Measurements from ENCODE around the gene SCAMP5. TPM values are rescaled to one million over a fixed set of nuclear protein-coding genes. Genes with fewer than 3 reads are reported as not detected.

The SCAMP5 gene
- total and polyA plus RNA-seq, 7 experiments from 2014 or later: 0.06 to 9.5 (median 0.51) TPM

GRCh38 chr15:75063338-75063737 is 68.0 kb downstream of the SCAMP5 start:
- Mint-ChIP-seq H3K4me3 (no peak overlapping the region), H3K36me3 (peaks cover 0 to 46% (median 0%) of the 10 kb centered on the region in 5 donors), H3K4me1 (peaks cover 14 to 69% (median 26%) of the 10 kb centered on the region in 7 donors), H3K27me3 (no peaks in the 10 kb centered on the region), H3K9me3 (peaks cover 0 to 12% (median 0%) of the 10 kb centered on the region in 11 donors), H3K27ac (no peak overlapping the region)
- ATAC-seq (no peak), DNase-seq (no peak)
- Histone ChIP-seq H3K27me3 (ENCODE audit: control insufficient read depth in 2 of 2, insufficient read depth in 2 of 2, low read length in 2 of 2) (no peaks in the 10 kb centered on the region), H3K4me1 (ENCODE audit: control insufficient read depth in 2 of 2, insufficient read depth in 2 of 2, low read length in 2 of 2) (peaks cover 12 to 24% of the 10 kb centered on the region in 2 donors), H3K27ac (ENCODE audit: low read depth, low read length) (no peak overlapping the region), H3K36me3 (ENCODE audit: control insufficient read depth in 2 of 3, insufficient read depth in 3 of 3, low read length in 3 of 3) (no peaks in the 10 kb centered on the region), H3K4me3 (ENCODE audit: low read length) (no peak overlapping the region), H3K9me3 (ENCODE audit: control insufficient read depth in 2 of 3, low read length in 3 of 3) (no peaks in the 10 kb centered on the region)
- CTCF ChIA-PET: no interaction called here
- POLR2A ChIA-PET: no interaction called here
- intact Hi-C loops (cut with micrococcal nuclease): no loop called here

GRCh38 chr15:75063889-75064288 is 68.5 kb downstream of the SCAMP5 start:
- Histone ChIP-seq H3K4me3 (ENCODE audit: low read length) (no peak overlapping the region), H3K27me3 (ENCODE audit: control insufficient read depth in 2 of 2, insufficient read depth in 2 of 2, low read length in 2 of 2) (no peaks in the 10 kb centered on the region), H3K9me3 (ENCODE audit: control insufficient read depth in 2 of 3, low read length in 3 of 3) (no peaks in the 10 kb centered on the region), H3K27ac (ENCODE audit: low read depth, low read length) (no peak overlapping the region), H3K36me3 (ENCODE audit: control insufficient read depth in 2 of 3, insufficient read depth in 3 of 3, low read length in 3 of 3) (no peaks in the 10 kb centered on the region), H3K4me1 (ENCODE audit: control insufficient read depth in 2 of 2, insufficient read depth in 2 of 2, low read length in 2 of 2) (peaks cover 12 to 24% of the 10 kb centered on the region in 2 donors)
- no peak for ATAC-seq
- CTCF ChIA-PET: no interaction called here
- Mint-ChIP-seq H3K27me3 (no peaks in the 10 kb centered on the region), H3K4me1 (peaks cover 14 to 71% (median 26%) of the 10 kb centered on the region in 7 donors), H3K9me3 (peaks cover 0 to 14% (median 0%) of the 10 kb centered on the region in 11 donors), H3K27ac (no peak overlapping the region), H3K4me3 (peak overlapping the region in 1 of 10 donors; percentile 24), H3K36me3 (peaks cover 0 to 50% (median 0%) of the 10 kb centered on the region in 5 donors)
- no peak for DNase-seq
- POLR2A ChIA-PET: no interaction called here
- intact Hi-C loops (cut with micrococcal nuclease): no loop called here

GRCh38 chr15:75064846-75065245 is 69.5 kb downstream of the SCAMP5 start:
- H3K27me3 ChIP-seq (ENCODE audit: control insufficient read depth in 2 of 2, insufficient read depth in 2 of 2, low read length in 2 of 2): no peaks in the 10 kb centered on the region
- H3K36me3 Mint-ChIP-seq: peaks cover 0 to 53% (median 0%) of the 10 kb centered on the region in 5 donors
- H3K27ac ChIP-seq (ENCODE audit: low read depth, low read length): no peak overlapping the region
- H3K27ac Mint-ChIP-seq: peak overlapping the region in 1 of 9 donors; percentile 97
- DNase-seq: no peak
- ATAC-seq: no peak
- peaks cover 0 to 14% (median 0%) of the 10 kb centered on the region in 11 donors for H3K9me3 Mint-ChIP-seq
- H3K27me3 Mint-ChIP-seq: peaks cover 0 to 4% (median 0%) of the 10 kb centered on the region in 5 donors
- peak overlapping the region in 1 of 10 donors; percentile 41 for H3K4me3 Mint-ChIP-seq
- ChIA-PET CTCF (interaction anchor here (0.6 kb wide), 1 partner anchor 23 kb away, joined by 3 read pairs; no protein-coding TSS in a partner anchor), POLR2A (no interaction called here)
- H3K9me3 ChIP-seq (ENCODE audit: control insufficient read depth in 2 of 3, low read length in 3 of 3): no peaks in the 10 kb centered on the region
- intact Hi-C loops (cut with micrococcal nuclease): no loop called here
- no peak overlapping the region for H3K4me3 ChIP-seq (ENCODE audit: low read length)
- H3K36me3 ChIP-seq (ENCODE audit: control insufficient read depth in 2 of 3, insufficient read depth in 3 of 3, low read length in 3 of 3): no peaks in the 10 kb centered on the region
- peaks cover 19 to 80% (median 26%) of the 10 kb centered on the region in 7 donors for H3K4me1 Mint-ChIP-seq
- peaks cover 12 to 24% of the 10 kb centered on the region in 2 donors for H3K4me1 ChIP-seq (ENCODE audit: control insufficient read depth in 2 of 2, insufficient read depth in 2 of 2, low read length in 2 of 2)

GRCh38 chr15:75065467-75065850 is 70.1 kb downstream of the SCAMP5 start:
- Histone ChIP-seq H3K4me1 (ENCODE audit: control insufficient read depth in 2 of 2, insufficient read depth in 2 of 2, low read length in 2 of 2) (peaks cover 12 to 24% of the 10 kb centered on the region in 2 donors), H3K9me3 (ENCODE audit: control insufficient read depth in 2 of 3, low read length in 3 of 3) (no peaks in the 10 kb centered on the region), H3K27me3 (ENCODE audit: control insufficient read depth in 2 of 2, insufficient read depth in 2 of 2, low read length in 2 of 2) (no peaks in the 10 kb centered on the region), H3K36me3 (ENCODE audit: control insufficient read depth in 2 of 3, insufficient read depth in 3 of 3, low read length in 3 of 3) (no peaks in the 10 kb centered on the region), H3K27ac (ENCODE audit: low read depth, low read length) (no peak overlapping the region), H3K4me3 (ENCODE audit: low read length) (no peak overlapping the region)
- Mint-ChIP-seq H3K4me1 (peaks cover 19 to 86% (median 26%) of the 10 kb centered on the region in 7 donors), H3K36me3 (peaks cover 0 to 58% (median 0%) of the 10 kb centered on the region in 5 donors), H3K27ac (peak overlapping the region in 3 of 9 donors; percentile 24 to 97 (median 47)), H3K4me3 (peak overlapping the region in 4 of 10 donors; percentile 2 to 41 (median 14)), H3K9me3 (peaks cover 0 to 14% (median 0%) of the 10 kb centered on the region in 11 donors), H3K27me3 (peaks cover 0 to 4% (median 0%) of the 10 kb centered on the region in 5 donors)
- intact Hi-C loops (cut with micrococcal nuclease): no loop called here
- no peak for ATAC-seq
- ChIA-PET CTCF (no interaction called here), POLR2A (no interaction called here)
- DNase-seq: no peak

- Mint-ChIP-seq H3K27ac (peak overlapping the region in 2 of 9 donors; percentile 47 to 97), H3K9me3 (peaks cover 0 to 14% (median 0%) of the 10 kb centered on the region in 11 donors), H3K4me3 (peak overlapping the region in 5 of 10 donors; percentile 2 to 71 (median 15)), H3K4me1 (peaks cover 19 to 88% (median 26%) of the 10 kb centered on the region in 7 donors), H3K36me3 (peaks cover 0 to 61% (median 0%) of the 10 kb centered on the region in 5 donors), H3K27me3 (peaks cover 0 to 4% (median 0%) of the 10 kb centered on the region in 5 donors)
- ATAC-seq: no peak
- no peak for DNase-seq
- Histone ChIP-seq H3K4me1 (ENCODE audit: control insufficient read depth in 2 of 2, insufficient read depth in 2 of 2, low read length in 2 of 2) (peaks cover 12 to 24% of the 10 kb centered on the region in 2 donors), H3K36me3 (ENCODE audit: control insufficient read depth in 2 of 3, insufficient read depth in 3 of 3, low read length in 3 of 3) (no peaks in the 10 kb centered on the region), H3K4me3 (ENCODE audit: low read length) (no peak overlapping the region), H3K9me3 (ENCODE audit: control insufficient read depth in 2 of 3, low read length in 3 of 3) (no peaks in the 10 kb centered on the region), H3K27ac (ENCODE audit: low read depth, low read length) (no peak overlapping the region), H3K27me3 (ENCODE audit: control insufficient read depth in 2 of 2, insufficient read depth in 2 of 2, low read length in 2 of 2) (no peaks in the 10 kb centered on the region)
- intact Hi-C loops (cut with micrococcal nuclease): no loop called here
- CTCF ChIA-PET: no interaction called here
- POLR2A ChIA-PET: interaction anchor here (0.6 kb wide), 1 partner anchor 8 kb away, joined by 6 read pairs; no protein-coding TSS in a partner anchor
Measured at GRCh38 chr15:75065851-75066509, 70.6 kb downstream of the SCAMP5 start.

- no peak overlapping the region for H3K4me3 ChIP-seq (ENCODE audit: low read length)
- Mint-ChIP-seq H3K27me3 (peaks cover 0 to 10% (median 4%) of the 10 kb centered on the region in 5 donors), H3K9me3 (peaks cover 0 to 21% (median 2%) of the 10 kb centered on the region in 11 donors), H3K27ac (peak overlapping the region in 2 of 9 donors; percentile 9 to 97), H3K4me1 (peaks cover 19 to 88% (median 26%) of the 10 kb centered on the region in 7 donors), H3K36me3 (peaks cover 0 to 66% (median 4%) of the 10 kb centered on the region in 5 donors), H3K4me3 (peak overlapping the region in 7 of 10 donors; percentile 0 to 85 (median 36))
- H3K36me3 ChIP-seq (ENCODE audit: control insufficient read depth in 2 of 3, insufficient read depth in 3 of 3, low read length in 3 of 3): no peaks in the 10 kb centered on the region
- H3K27me3 ChIP-seq (ENCODE audit: control insufficient read depth in 2 of 2, insufficient read depth in 2 of 2, low read length in 2 of 2): no peaks in the 10 kb centered on the region
- no peaks in the 10 kb centered on the region for H3K9me3 ChIP-seq (ENCODE audit: control insufficient read depth in 2 of 3, low read length in 3 of 3)
- DNase-seq (peak in 2 of 9 donors; percentile 11 to 67), ATAC-seq (peak; percentile 64)
- POLR2A ChIA-PET: no interaction called here
- no peak overlapping the region for H3K27ac ChIP-seq (ENCODE audit: low read depth, low read length)
- intact Hi-C loops (cut with micrococcal nuclease): loop anchor here in 1 of 2 donors (1.0 kb wide), 4 partner anchors 24 to 135 kb away; no protein-coding TSS in a partner anchor
- H3K4me1 ChIP-seq (ENCODE audit: control insufficient read depth in 2 of 2, insufficient read depth in 2 of 2, low read length in 2 of 2): peaks cover 12 to 24% of the 10 kb centered on the region in 2 donors
- CTCF ChIA-PET: no interaction called here
Measured at GRCh38 chr15:75067123-75067830, 71.9 kb downstream of the SCAMP5 start.

Data from naive thymus-derived CD4-positive, alpha-beta T cell (primary cell).